HCT116 (cell line): ENCODE data around the gene COA8. TPM values are rescaled to one million over a fixed set of nuclear protein-coding genes. Genes with fewer than 3 reads are reported as not detected.

ENCODE experiments used
- ATAC-seq: fragments of 200-7000 bp; cut with Tn5 transposase; 2 replicates; pipeline ENCODE4 v1.9.1; 2020; ENCODE audit warnings: mild to moderate bottlenecking, moderate library complexity
- BruUV-seq: library from RNA; stranded (reverse); fragments of 400-500 nt; replicated peaks from 2 replicates; lab custom pipeline; 2021; lab: Mats Ljungman, UMichigan
- CTCF ChIA-PET: fragments of 300-600 bp; sonication (Branson Sonifier 250); formaldehyde crosslinking; loops from one replicate; lab custom pipeline; 2021; ENCODE audit warnings: antibody characterized with exemption; lab: Charles Lee
- POLR2A ChIA-PET: fragments of 300-600, 350-600 bp; sonication (Branson Sonifier 250); formaldehyde crosslinking; loops from one replicate; lab custom pipeline; 2021; ENCODE audit warnings: antibody characterized with exemption; lab: Charles Lee
- RAD21 ChIA-PET, 2 experiments: fragments of 300-600 bp; sonication (Branson Sonifier 250); formaldehyde crosslinking; loops; one replicate each; lab custom pipeline; 2023; ENCODE audit warnings: low total read pairs in 2 of 2; ENCODE audit not compliant: uncharacterized antibody in 2 of 2, unreplicated experiment in 2 of 2, low non-redundant PET in 1 of 2; lab: Charles Lee
- DNase-seq: peaks from one replicate; pipeline ENCODE4 v3.0.0-alpha.2; 2010; ENCODE audit warnings: low read depth, low spot score
- H2AFZ ChIP-seq: fragments of 200-600 bp; shearing (Covaris generic), sonication (generic); 2 replicates; pipeline ENCODE4 v1.6.1; 2017; ENCODE audit warnings: low read depth, mixed run types, mixed read lengths, antibody characterized with exemption, low read length; ENCODE audit not compliant: poor library complexity, severe bottlenecking
- H3K27ac ChIP-seq: 2 replicates; pipeline ENCODE4 v1.5.1; 2012; ENCODE audit warnings: low read depth, low read length
- H3K27me3 ChIP-seq: fragments of 200-600 bp; sonication (generic); 2 replicates; pipeline ENCODE4 v1.6.1; 2016; ENCODE audit warnings: mixed run types, low read length, mixed read lengths; ENCODE audit not compliant: insufficient read depth
- H3K36me3 ChIP-seq, 2 experiments: fragments of 200-500 bp in 1 of 2; fragments of 200-600 bp in 1 of 2; sonication (Bioruptor generic) in 1 of 2; sonication (generic) in 1 of 2; 2 replicates each; pipeline versions ENCODE4 v1.5.1 to v1.6.1; 2014 to 2016; ENCODE audit warnings: low read length in 2 of 2, inconsistent platforms in 1 of 2, mixed read lengths in 1 of 2, mixed run types in 1 of 2; ENCODE audit not compliant: insufficient read depth in 2 of 2, control insufficient read depth in 1 of 2
- H3K4me1 ChIP-seq, 2 experiments: fragments of 200-600 bp in 1 of 2; sonication (generic) in 1 of 2; 2 replicates each; pipeline versions ENCODE4 v1.5.1 to v1.6.1; 2012 to 2017; ENCODE audit warnings: low read length in 2 of 2, inconsistent platforms in 1 of 2, mild to moderate bottlenecking in 1 of 2, mixed read lengths in 1 of 2, mixed run types in 1 of 2, moderate library complexity in 1 of 2; ENCODE audit not compliant: insufficient read depth in 2 of 2, control insufficient read depth in 1 of 2
- H3K4me2 ChIP-seq: fragments of 200-600 bp; sonication (generic); 2 replicates; pipeline ENCODE4 v1.6.1; 2017; ENCODE audit warnings: mixed run types, low read length, mixed read lengths
- H3K4me3 ChIP-seq, 2 experiments: fragments of 200-600 bp in 1 of 2; sonication (generic) in 1 of 2; replicated peaks in 1 of 2; 2 replicates each; pipeline ENCODE4 v1.5.1; 2011 to 2016; ENCODE audit warnings: low read length in 2 of 2, control low read depth in 1 of 2, low read depth in 1 of 2, mild to moderate bottlenecking in 1 of 2, mixed read lengths in 1 of 2, mixed run types in 1 of 2
- H3K79me2 ChIP-seq: fragments of 200-600 bp; sonication (generic); 2 replicates; pipeline ENCODE4 v1.6.1; 2017; ENCODE audit warnings: mild to moderate bottlenecking, mixed run types, low read length, moderate library complexity, mixed read lengths; ENCODE audit not compliant: insufficient read depth
- H3K9ac ChIP-seq: fragments of 200-600 bp; sonication (generic); 2 replicates; pipeline ENCODE4 v1.6.1; 2016; ENCODE audit warnings: low read length, mixed read lengths
- H3K9me2 ChIP-seq: fragments of 200-600 bp; sonication (generic), shearing (Covaris generic); 2 replicates; pipeline ENCODE4 v1.6.1; 2017; ENCODE audit warnings: mixed run types, mild to moderate bottlenecking, moderate library complexity; ENCODE audit not compliant: insufficient read depth
- H3K9me3 ChIP-seq, 2 experiments: fragments of 200-500 bp in 1 of 2; fragments of 200-600 bp in 1 of 2; sonication (Bioruptor generic) in 1 of 2; sonication (generic) in 1 of 2; 2 replicates each; pipeline ENCODE4 v1.6.1; 2014 to 2017; ENCODE audit warnings: low read length in 2 of 2, mixed read lengths in 2 of 2, inconsistent platforms in 1 of 2, low read depth in 1 of 2, mild to moderate bottlenecking in 1 of 2, mixed run types in 1 of 2, moderate library complexity in 1 of 2; ENCODE audit not compliant: control insufficient read depth in 1 of 2, insufficient read depth in 1 of 2
- H4K20me1 ChIP-seq: fragments of 200-600 bp; sonication (generic), shearing (Covaris generic); 2 replicates; pipeline ENCODE4 v1.6.1; 2017; ENCODE audit warnings: mixed run types, mild to moderate bottlenecking, moderate library complexity; ENCODE audit not compliant: insufficient read depth
- ATF3 ChIP-seq: IDR thresholded peaks from 2 replicates; pipeline ENCODE4 v1.6.1; 2012
- CTCF ChIP-seq, 3 experiments: fragments of 200-600 bp in 1 of 3; sonication (generic) in 1 of 3; IDR thresholded peaks in 2 of 3; conservative IDR thresholded peaks in 1 of 3; 2 replicates each; pipeline ENCODE4 v1.5.1; 2012 to 2017; ENCODE audit warnings: low read depth in 2 of 3, low read length in 2 of 3, antibody characterized with exemption in 1 of 3, borderline replicate concordance in 1 of 3, control low read depth in 1 of 3, mild to moderate bottlenecking in 1 of 3, mixed read lengths in 1 of 3, mixed run types in 1 of 3, moderate library complexity in 1 of 3; ENCODE audit not compliant: insufficient read depth in 1 of 3
- EGR1 ChIP-seq: IDR thresholded peaks from 2 replicates; pipeline ENCODE4 v1.6.1; 2012; ENCODE audit warnings: low read depth
- EZH2phosphoT487 ChIP-seq: fragments of 200-600 bp; IDR thresholded peaks from 2 replicates; pipeline ENCODE4 v1.6.1; 2018; ENCODE audit warnings: antibody characterized with exemption, borderline replicate concordance
- JUND ChIP-seq: IDR thresholded peaks from 2 replicates; pipeline ENCODE4 v1.6.1; 2012
- MAX ChIP-seq: IDR thresholded peaks from 2 replicates; pipeline ENCODE4 v1.6.1; 2012
- POLR2A ChIP-seq: IDR thresholded peaks from 2 replicates; pipeline ENCODE4 v1.7.0; 2011; ENCODE audit warnings: borderline replicate concordance; ENCODE audit not compliant: insufficient read depth, insufficient read length; ENCODE audit errors: extremely low read depth
- RAD21 ChIP-seq: IDR thresholded peaks from 2 replicates; pipeline ENCODE4 v1.6.1; 2012; ENCODE audit warnings: low read depth, mild to moderate bottlenecking
- ZFX ChIP-seq: fragments of 450-650 bp; IDR thresholded peaks from 2 replicates; pipeline ENCODE4 v1.6.1; 2017
- ZNF274 ChIP-seq: fragments of 200-500 bp; sonication (Bioruptor generic); IDR thresholded peaks from 2 replicates; pipeline ENCODE4 v1.6.1; 2014; ENCODE audit warnings: mild to moderate bottlenecking, low read depth, low read length, inconsistent platforms
- intact Hi-C: fragments of 100-400 bp; cut with micrococcal nuclease; formaldehyde crosslinking; loops from 2 replicates; pipeline ENCODE4 v1.10.0; 2022
- total RNA-seq: library from RNA; stranded (reverse); gene quantifications from one replicate; pipeline ENCODE4 v1.2.1, GENCODE V29; 2021; ENCODE audit not compliant: unreplicated experiment

Gene COA8
- total RNA-seq, 1 experiment from 2014 or later = 29.4 TPM

DNA sequence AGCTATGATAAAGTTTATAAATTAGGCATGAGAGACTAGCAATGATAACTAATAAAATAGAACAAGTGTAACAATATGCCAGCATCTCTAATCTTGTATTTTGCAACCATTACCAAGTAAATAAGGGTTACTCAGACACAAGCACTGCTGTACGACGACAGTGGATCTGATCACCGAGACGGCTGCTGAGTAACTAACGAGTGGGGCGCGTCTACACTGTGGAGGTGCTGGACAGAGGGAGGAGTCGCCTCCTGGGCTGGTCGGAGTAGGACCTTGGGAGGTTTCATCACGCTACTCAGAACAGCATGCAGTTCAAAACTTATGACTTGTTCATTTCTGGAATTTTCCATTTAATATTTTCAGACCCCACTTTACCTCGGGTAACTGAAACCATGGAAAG lies 18.4 kb downstream of the COA8 start:
- Histone ChIP-seq H3K27me3 (no peaks in the 10 kb centered on the region), H3K79me2 (peaks cover 5% of the 10 kb centered on the region; the same call in 1 of the 2 replicates), H2AFZ (no peak overlapping the region), H3K36me3 (peaks cover 0 to 6% of the 10 kb centered on the region in 2 experiments; a peak in 1 of 4 replicates), H3K4me1 (peaks cover 12 to 14% of the 10 kb centered on the region in 2 experiments), H3K9ac (no peak overlapping the region), H3K9me3 (no peaks in the 10 kb centered on the region), H4K20me1 (no peaks in the 10 kb centered on the region), H3K27ac (no peak overlapping the region), H3K4me3 (no peak overlapping the region), H3K9me2 (no peaks in the 10 kb centered on the region), H3K4me2 (no peak overlapping the region)
- CTCF ChIA-PET = no interaction called here
- TF ChIP-seq EGR1 (no peak), ZFX (no peak), CTCF (IDR thresholded peaks at IDR 0.05 in 2 of 3, conservative IDR thresholded peaks at IDR 0.05 in 1 of 3; ENCODE audit: borderline replicate concordance in 1 of 3, insufficient read depth in 1 of 3, low read depth in 2 of 3, low read length in 2 of 3) (no peak), JUND (no peak)
- no TSS peak for BruUV-seq
- intact Hi-C loops = no loop called here
- RAD21 ChIA-PET = no interaction called here
- ATAC-seq (no peak), DNase-seq (no peak)
- POLR2A ChIA-PET = no interaction called here

GRCh38 chr14:103581954-103582703 lies 19.4 kb downstream of the COA8 start:
- Histone ChIP-seq H3K36me3 (peaks cover under 1 to 3% of the 10 kb centered on the region in 2 experiments; a peak in 2 of 4 replicates), H3K4me3 (no peak overlapping the region), H3K4me1 (peaks cover 3 to 7% of the 10 kb centered on the region in 2 experiments), H4K20me1 (no peaks in the 10 kb centered on the region), H3K27ac (no peak overlapping the region), H3K4me2 (no peak overlapping the region), H3K27me3 (no peaks in the 10 kb centered on the region), H3K9ac (no peak overlapping the region), H3K9me3 (no peaks in the 10 kb centered on the region), H3K9me2 (no peaks in the 10 kb centered on the region), H3K79me2 (peaks cover 2% of the 10 kb centered on the region; the same call in 1 of the 2 replicates), H2AFZ (no peak overlapping the region)
- DNase-seq (no peak), ATAC-seq (no peak)
- BruUV-seq = no TSS peak
- CTCF ChIA-PET = no interaction called here
- no peak for TF ChIP-seq EZH2phosphoT487
- no peak for TF ChIP-seq ATF3
- TF ChIP-seq POLR2A = no peak
- TF ChIP-seq ZNF274 = no peak
- no peak for TF ChIP-seq MAX
- TF ChIP-seq ZFX = no peak
- TF ChIP-seq RAD21 = no peak
- POLR2A ChIA-PET = interaction anchor here (0.6 kb wide), 1 partner anchor 9 kb away, joined by 3 read pairs; no protein-coding TSS in a partner anchor
- intact Hi-C loops = no loop called here
- RAD21 ChIA-PET = no interaction called here
